ENCODE results near the gene GLCE.
"Not testable (repeated sequence)": the region's sequence is repeated elsewhere in the genome, so short reads cannot be mapped to it uniquely, and the experiment has no call there.

Gene GLCE

GRCh38 chr15:69146724-69147435 is 13.6 kb upstream of the GLCE start:
- Mint-ChIP-seq H3K4me3 (no peak overlapping the region), H3K27ac (no peak overlapping the region)

GRCh38 chr15:69148465-69148864 is 12.0 kb upstream of the GLCE start:
- Mint-ChIP-seq H3K9me3 (no peaks in the 10 kb centered on the region), H3K36me3 (ENCODE audit: low read depth) (no peaks in the 10 kb centered on the region), H3K4me3 (no peak overlapping the region), H3K27me3 (peaks cover 69% of the 10 kb centered on the region), H3K4me1 (ENCODE audit: low read depth) (no peaks in the 10 kb centered on the region), H3K27ac (no peak overlapping the region)

More at GRCh38 chr15:69146724-69147435, 13.6 kb upstream of the GLCE start:
- Mint-ChIP-seq H3K36me3 (ENCODE audit: low read depth) (no peaks in the 10 kb centered on the region), H3K9me3 (no peaks in the 10 kb centered on the region), H3K27me3 (peaks cover 71% of the 10 kb centered on the region), H3K4me1 (ENCODE audit: low read depth) (no peaks in the 10 kb centered on the region)

GRCh38 chr15:69149163-69149562 is 11.3 kb upstream of the GLCE start:
- peaks cover 69% of the 10 kb centered on the region for H3K27me3 Mint-ChIP-seq
- H3K36me3 Mint-ChIP-seq (ENCODE audit: low read depth), result no peaks in the 10 kb centered on the region
- no peaks in the 10 kb centered on the region for H3K4me1 Mint-ChIP-seq (ENCODE audit: low read depth)
- H3K27ac Mint-ChIP-seq, result no peak overlapping the region
- no peak overlapping the region for H3K4me3 Mint-ChIP-seq
- H3K9me3 Mint-ChIP-seq, result no peaks in the 10 kb centered on the region

GRCh38 chr15:69149803-69150202 is 10.6 kb upstream of the GLCE start:
- Mint-ChIP-seq H3K36me3 (ENCODE audit: low read depth) (no peaks in the 10 kb centered on the region), H3K9me3 (no peaks in the 10 kb centered on the region), H3K27ac (no peak overlapping the region), H3K27me3 (peaks cover 74% of the 10 kb centered on the region), H3K4me3 (no peak overlapping the region), H3K4me1 (ENCODE audit: low read depth) (no peaks in the 10 kb centered on the region)

- Mint-ChIP-seq H3K4me1 (ENCODE audit: low read depth) (no peaks in the 10 kb centered on the region), H3K36me3 (ENCODE audit: low read depth) (no peaks in the 10 kb centered on the region), H3K9me3 (no peaks in the 10 kb centered on the region), H3K27me3 (peaks cover 76% of the 10 kb centered on the region), H3K4me3 (no peak overlapping the region), H3K27ac (no peak overlapping the region)
Measured at GRCh38 chr15:69150336-69150735, 10.1 kb upstream of the GLCE start.

GRCh38 chr15:69150841-69151240 is 9.6 kb upstream of the GLCE start:
- no peaks in the 10 kb centered on the region for H3K4me1 Mint-ChIP-seq (ENCODE audit: low read depth)
- H3K27me3 Mint-ChIP-seq, result peaks cover 72% of the 10 kb centered on the region
- no peaks in the 10 kb centered on the region for H3K36me3 Mint-ChIP-seq (ENCODE audit: low read depth)
- no peak overlapping the region for H3K4me3 Mint-ChIP-seq
- H3K27ac Mint-ChIP-seq, result no peak overlapping the region
- H3K9me3 Mint-ChIP-seq, result no peaks in the 10 kb centered on the region

GRCh38 chr15:69153046-69153445 is 7.4 kb upstream of the GLCE start:
- no peaks in the 10 kb centered on the region for H3K4me1 Mint-ChIP-seq (ENCODE audit: low read depth)
- H3K27ac Mint-ChIP-seq, result no peak overlapping the region
- H3K27me3 Mint-ChIP-seq, result peaks cover 59% of the 10 kb centered on the region
- H3K36me3 Mint-ChIP-seq (ENCODE audit: low read depth), result no peaks in the 10 kb centered on the region
- no peak overlapping the region for H3K4me3 Mint-ChIP-seq
- H3K9me3 Mint-ChIP-seq, result no peaks in the 10 kb centered on the region

- not testable (repeated sequence) for H3K36me3 Mint-ChIP-seq (ENCODE audit: low read depth); H3K9me3 Mint-ChIP-seq; H3K27ac Mint-ChIP-seq; H3K4me1 Mint-ChIP-seq (ENCODE audit: low read depth); H3K4me3 Mint-ChIP-seq
- peaks cover 54% of the 10 kb centered on the region for H3K27me3 Mint-ChIP-seq
Measured at GRCh38 chr15:69153587-69153986, 6.8 kb upstream of the GLCE start.

GRCh38 chr15:69154078-69154477 is 6.4 kb upstream of the GLCE start:
- no peaks in the 10 kb centered on the region for H3K9me3 Mint-ChIP-seq
- no peaks in the 10 kb centered on the region for H3K36me3 Mint-ChIP-seq (ENCODE audit: low read depth)
- H3K27me3 Mint-ChIP-seq, result peaks cover 52% of the 10 kb centered on the region
- no peak overlapping the region for H3K4me3 Mint-ChIP-seq
- H3K4me1 Mint-ChIP-seq (ENCODE audit: low read depth), result no peaks in the 10 kb centered on the region
- H3K27ac Mint-ChIP-seq, result no peak overlapping the region

- H3K27ac Mint-ChIP-seq, result no peak overlapping the region
- H3K27me3 Mint-ChIP-seq, result peaks cover 47% of the 10 kb centered on the region
- no peaks in the 10 kb centered on the region for H3K9me3 Mint-ChIP-seq
- no peak overlapping the region for H3K4me3 Mint-ChIP-seq
- H3K4me1 Mint-ChIP-seq (ENCODE audit: low read depth), result no peaks in the 10 kb centered on the region
- no peaks in the 10 kb centered on the region for H3K36me3 Mint-ChIP-seq (ENCODE audit: low read depth)
Measured at GRCh38 chr15:69154684-69155083, 5.8 kb upstream of the GLCE start.

- Mint-ChIP-seq H3K36me3 (ENCODE audit: low read depth) (no peaks in the 10 kb centered on the region), H3K27me3 (peaks cover 28% of the 10 kb centered on the region), H3K4me1 (ENCODE audit: low read depth) (peaks cover 4% of the 10 kb centered on the region), H3K9me3 (no peaks in the 10 kb centered on the region), H3K27ac (no peak overlapping the region), H3K4me3 (no peak overlapping the region)
Measured at GRCh38 chr15:69156736-69157381, 3.6 kb upstream of the GLCE start.

GRCh38 chr15:69158201-69158842 is 2.1 kb upstream of the GLCE start:
- Mint-ChIP-seq H3K9me3 (no peaks in the 10 kb centered on the region), H3K36me3 (ENCODE audit: low read depth) (no peaks in the 10 kb centered on the region), H3K27me3 (peaks cover 17% of the 10 kb centered on the region), H3K4me3 (no peak overlapping the region), H3K4me1 (ENCODE audit: low read depth) (peaks cover 6% of the 10 kb centered on the region), H3K27ac (peak overlapping the region; percentile 19)

- peaks cover 6% of the 10 kb centered on the region for H3K4me1 Mint-ChIP-seq (ENCODE audit: low read depth)
- H3K9me3 Mint-ChIP-seq, result no peaks in the 10 kb centered on the region
- H3K27me3 Mint-ChIP-seq, result peaks cover 12% of the 10 kb centered on the region
- H3K4me3 Mint-ChIP-seq, result peak overlapping the region; percentile 5
- H3K27ac Mint-ChIP-seq, result peak overlapping the region; percentile 7
- no peaks in the 10 kb centered on the region for H3K36me3 Mint-ChIP-seq (ENCODE audit: low read depth)
Measured at GRCh38 chr15:69158843-69159240, 1.6 kb upstream of the GLCE start.

- Mint-ChIP-seq H3K27me3 (peaks cover 3% of the 10 kb centered on the region), H3K4me1 (ENCODE audit: low read depth) (peaks cover 6% of the 10 kb centered on the region), H3K36me3 (ENCODE audit: low read depth) (no peaks in the 10 kb centered on the region), H3K4me3 (peak overlapping the region; percentile 92), H3K9me3 (no peaks in the 10 kb centered on the region), H3K27ac (peak overlapping the region; percentile 71)
Measured at GRCh38 chr15:69159805-69160140, 662 bp upstream of the GLCE start.

- Mint-ChIP-seq H3K27me3 (no peaks in the 10 kb centered on the region), H3K27ac (peak overlapping the region; percentile 81), H3K9me3 (no peaks in the 10 kb centered on the region), H3K36me3 (ENCODE audit: low read depth) (no peaks in the 10 kb centered on the region), H3K4me3 (peak overlapping the region; percentile 92), H3K4me1 (ENCODE audit: low read depth) (peaks cover 6% of the 10 kb centered on the region)
Measured at GRCh38 chr15:69161079-69161877, 843 bp downstream of the GLCE start.
